HG03378 (cell line): ENCODE data around the gene CNOT11.
"Not testable (repeated sequence)": the region's sequence is repeated elsewhere in the genome, so short reads cannot be mapped to it uniquely, and the experiment has no call there.

Experiments
- ATAC-seq: cut with Tn5 transposase; IDR thresholded peaks from one replicate; pipeline ENCODE4 v1.9.1; 2021; ENCODE audit warnings: mild to moderate bottlenecking, moderate library complexity; ENCODE audit not compliant: unreplicated experiment

CNOT11 gene

GRCh38 chr2:101307950-101308431, 55.3 kb downstream of the CNOT11 start:
- peak; percentile 5 for ATAC-seq

GRCh38 chr2:101308432-101309210, 55.9 kb downstream of the CNOT11 start, which contains the start of gene RNF149:
Gene RNF149 (minus strand): TSS chr2:101308701. CDS start chr2:101308588, 113 bp downstream.
- peak; percentile 34 for ATAC-seq

GRCh38 chr2:101310090-101310833, 57.6 kb downstream of the CNOT11 start:
- no peak for ATAC-seq

DNA sequence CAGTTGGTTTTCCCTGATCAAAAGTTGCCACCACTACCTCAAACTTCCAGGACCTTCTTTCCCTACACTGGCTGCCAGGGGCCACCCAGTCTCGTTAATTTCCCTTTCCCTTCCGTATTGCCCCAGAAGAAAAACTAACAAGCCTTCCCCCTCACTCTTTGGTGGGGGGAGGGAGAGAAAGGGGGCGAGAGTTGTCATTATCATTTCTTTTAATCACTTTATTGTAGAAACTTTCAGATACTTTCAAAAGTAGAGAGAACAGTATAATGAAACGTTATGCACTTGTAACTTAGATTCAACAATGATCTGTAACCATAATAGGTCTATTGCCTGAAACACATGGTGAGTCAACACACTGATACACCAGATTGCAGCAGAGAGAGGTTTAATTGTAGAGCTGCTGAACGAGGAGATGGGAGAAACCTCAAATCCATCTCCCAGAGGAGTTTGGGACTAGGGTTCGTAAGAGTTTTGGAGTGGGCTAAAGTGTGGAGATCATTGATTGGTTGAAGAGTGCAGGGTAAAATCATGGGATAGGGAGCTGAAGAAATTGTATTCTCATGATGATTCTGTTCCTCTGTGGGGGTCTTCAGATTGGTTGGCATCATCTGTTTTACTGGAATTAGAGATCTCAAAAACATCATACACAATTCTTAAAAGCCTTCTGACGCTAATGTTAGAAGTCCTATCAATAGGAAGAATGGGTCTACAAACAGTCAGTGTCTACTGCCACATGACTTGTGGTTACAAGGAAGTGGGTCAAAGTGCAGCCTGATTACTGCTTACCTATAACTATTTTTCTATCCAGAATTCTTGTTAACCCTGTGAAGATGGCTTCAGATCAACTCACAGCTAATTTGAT, 58.4 kb downstream of the CNOT11 start:
- no peak for ATAC-seq

GRCh38 chr2:101311696-101312017, 59.0 kb downstream of the CNOT11 start:
- no peak for ATAC-seq

DNA sequence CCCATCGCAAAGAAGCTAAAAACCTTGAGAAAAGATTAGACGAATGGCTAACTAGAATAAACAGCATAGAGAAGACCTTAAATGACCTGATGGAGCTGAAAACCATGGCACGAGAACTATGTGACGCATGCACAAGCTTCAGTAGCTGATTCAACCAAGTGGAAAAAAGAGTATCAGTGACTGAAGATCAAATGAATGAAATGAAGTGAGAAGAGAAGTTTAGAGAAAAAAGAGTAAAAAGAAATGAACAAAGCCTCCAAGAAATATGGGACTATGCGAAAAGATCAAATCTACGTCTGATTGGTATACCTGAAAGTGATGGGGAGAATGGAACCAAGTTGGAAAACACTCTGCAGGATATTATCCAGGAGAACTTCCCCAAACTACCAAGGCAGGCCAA, 63.9 kb downstream of the CNOT11 start:
- ATAC-seq, result not testable (repeated sequence)
